ENCODE data around the gene PID1. TPM values are rescaled to one million over a fixed set of nuclear protein-coding genes. Genes with fewer than 3 reads are reported as not detected.

Gene PID1
- total and polyA plus RNA-seq, 10 donors, result 3.2 to 30.0 (median 14.7) TPM

GRCh38 chr2:229111744-229112143, 159.3 kb downstream of the PID1 start:
- Histone ChIP-seq H3K9me3 (peaks cover 0 to under 1% (median 0%) of the 10 kb centered on the region in 8 donors), H3K36me3 (no peaks in the 10 kb centered on the region), H3K4me1 (no peaks in the 10 kb centered on the region), H3K4me3 (no peak overlapping the region), H3K27me3 (replicated peaks in 1 of 7) (no peaks in the 10 kb centered on the region), H3K27ac (no peak overlapping the region)
- no peak for DNase-seq
- intact Hi-C loops (cut with DNase I; ENCODE audit: low total_unique reads), result no loop called here
- TF ChIP-seq POLR2AphosphoS5 (IDR thresholded peaks at IDR 0.05) (no peak), POLR2A (IDR thresholded peaks at IDR 0.05) (no peak), CTCF (IDR thresholded peaks at IDR 0.05 in 8 of 11, conservative IDR thresholded peaks at IDR 0.05 in 3 of 11) (no peak)
- WGBS, 5 donors, result 66 to 78% (median 67%) methylated on average over 5 of the region's 5 CpGs

- peaks cover 0 to 8% (median 0%) of the 10 kb centered on the region in 8 donors for H3K9me3 ChIP-seq
- no peaks in the 10 kb centered on the region for H3K27me3 ChIP-seq (replicated peaks in 1 of 7)
- no peak for DNase-seq
- no peak overlapping the region for H3K4me3 ChIP-seq
- WGBS, 5 donors, result 91 to 95% (median 92%) methylated on average over 7 of the region's 7 CpGs
- TF ChIP-seq POLR2AphosphoS5 (IDR thresholded peaks at IDR 0.05), result no peak
- TF ChIP-seq POLR2A (IDR thresholded peaks at IDR 0.05), result no peak
- TF ChIP-seq CTCF (IDR thresholded peaks at IDR 0.05 in 8 of 11, conservative IDR thresholded peaks at IDR 0.05 in 3 of 11), result no peak
- H3K27ac ChIP-seq, result no peak overlapping the region
- intact Hi-C loops (cut with DNase I; ENCODE audit: low total_unique reads), result no loop called here
- no peaks in the 10 kb centered on the region for H3K36me3 ChIP-seq
- no peaks in the 10 kb centered on the region for H3K4me1 ChIP-seq
Observed at GRCh38 chr2:229109195-229109594, 161.9 kb downstream of the PID1 start.

- TF ChIP-seq CTCF (IDR thresholded peaks at IDR 0.05 in 8 of 11, conservative IDR thresholded peaks at IDR 0.05 in 3 of 11) (no peak), POLR2A (IDR thresholded peaks at IDR 0.05) (no peak), POLR2AphosphoS5 (IDR thresholded peaks at IDR 0.05) (no peak)
- intact Hi-C loops (cut with DNase I; ENCODE audit: low total_unique reads), result no loop called here
- DNase-seq, result no peak
Observed at GRCh38 chr2:229107601-229108000, 163.5 kb downstream of the PID1 start.

GRCh38 chr2:229104974-229105387, 166.1 kb downstream of the PID1 start:
- TF ChIP-seq POLR2A (IDR thresholded peaks at IDR 0.05) (no peak), CTCF (IDR thresholded peaks at IDR 0.05 in 8 of 11, conservative IDR thresholded peaks at IDR 0.05 in 3 of 11) (no peak), POLR2AphosphoS5 (IDR thresholded peaks at IDR 0.05) (no peak)
- DNase-seq, result no peak
- intact Hi-C loops (cut with DNase I; ENCODE audit: low total_unique reads), result no loop called here
- 30 to 42% (median 34%) methylated on average over 7 of the region's 7 CpGs for WGBS, 5 donors
- Histone ChIP-seq H3K4me1 (no peaks in the 10 kb centered on the region), H3K36me3 (no peaks in the 10 kb centered on the region), H3K9me3 (peaks cover 0 to 8% (median 0%) of the 10 kb centered on the region in 8 donors), H3K27ac (no peak overlapping the region), H3K4me3 (no peak overlapping the region), H3K27me3 (replicated peaks in 1 of 7) (no peaks in the 10 kb centered on the region)

More at GRCh38 chr2:229107601-229108000, 163.5 kb downstream of the PID1 start:
- H3K27me3 ChIP-seq (replicated peaks in 1 of 7), result no peaks in the 10 kb centered on the region
- peaks cover 0 to 8% (median 0%) of the 10 kb centered on the region in 8 donors for H3K9me3 ChIP-seq
- 78 to 90% (median 89%) methylated on average over 7 of the region's 7 CpGs for WGBS, 5 donors
- no peak overlapping the region for H3K4me3 ChIP-seq
- no peaks in the 10 kb centered on the region for H3K4me1 ChIP-seq
- no peaks in the 10 kb centered on the region for H3K36me3 ChIP-seq
- H3K27ac ChIP-seq, result no peak overlapping the region
